Fibroblast of lung (primary cell): ENCODE measurements around the gene CBR3.

Experiments used
- CTCF ChIP-seq, 2 donors: IDR thresholded peaks in 1 of 2; conservative IDR thresholded peaks in 1 of 2; 1 replicate in 1 of 2; 2 replicates in 1 of 2; pipeline ENCODE4 v1.5.1; 2011 to 2012; ENCODE audit warnings: low read length in 2 of 2, control low read depth in 1 of 2, inconsistent platforms in 1 of 2, low read depth in 1 of 2, mild to moderate bottlenecking in 1 of 2
- EZH2 ChIP-seq: IDR thresholded peaks from 2 replicates; pipeline ENCODE4 v1.5.1; 2012; ENCODE audit warnings: low read length, control low read depth, mild to moderate bottlenecking; ENCODE audit errors: missing control alignments

GRCh38 chr21:36126621-36127110 is 8.2 kb upstream of the CBR3 start:
- no peak for TF ChIP-seq CTCF (conservative IDR thresholded peaks at IDR 0.05 in 1 of 2, IDR thresholded peaks at IDR 0.05 in 1 of 2; ENCODE audit: low read depth in 1 of 2, low read length in 2 of 2)
- no peak for TF ChIP-seq EZH2
